Liver (tissue), 9 donors: Measurements from ENCODE around the gene EVC2. TPM values are rescaled to one million over a fixed set of nuclear protein-coding genes. Genes with fewer than 3 reads are reported as not detected.

Source experiments
- DNase-seq: peaks from one replicate; pipeline ENCODE4 v3.0.0-alpha.2; 2017; ENCODE audit warnings: low spot score
- H3K27ac ChIP-seq, 2 donors: one replicate each; pipeline ENCODE4 v1.7.0; 2013; ENCODE audit warnings: inconsistent platforms in 2 of 2, low read length in 2 of 2, control low read depth in 1 of 2, low read depth in 1 of 2, mild to moderate bottlenecking in 1 of 2
- H3K27me3 ChIP-seq, 4 donors: one replicate each; pipeline versions ENCODE4 v1.6.1 to v1.7.0; 2013; ENCODE audit warnings: low read length in 3 of 4, inconsistent platforms in 1 of 4, mild to moderate bottlenecking in 1 of 4, moderate library complexity in 1 of 4; ENCODE audit not compliant: control insufficient read depth in 4 of 4, insufficient read depth in 4 of 4
- H3K36me3 ChIP-seq, 4 donors: one replicate each; pipeline versions ENCODE4 v1.6.1 to v1.7.0; 2013; ENCODE audit warnings: low read length in 3 of 4, mild to moderate bottlenecking in 3 of 4, low read depth in 1 of 4, moderate library complexity in 1 of 4; ENCODE audit not compliant: control insufficient read depth in 4 of 4, insufficient read depth in 3 of 4
- H3K4me1 ChIP-seq, 4 donors: one replicate each; pipeline versions ENCODE4 v1.6.1 to v1.7.0; 2013; ENCODE audit warnings: low read length in 3 of 4, mild to moderate bottlenecking in 3 of 4, moderate library complexity in 1 of 4; ENCODE audit not compliant: control insufficient read depth in 4 of 4, insufficient read depth in 4 of 4
- H3K4me3 ChIP-seq, 3 donors: one replicate each; pipeline versions ENCODE4 v1.6.1 to v1.7.0; 2013; ENCODE audit warnings: low read length in 3 of 3, control low read depth in 1 of 3, low read depth in 1 of 3, mild to moderate bottlenecking in 1 of 3
- H3K9ac ChIP-seq, 2 donors: one replicate each; pipeline ENCODE4 v1.7.0; 2013; ENCODE audit warnings: low read length in 2 of 2, mild to moderate bottlenecking in 2 of 2, moderate library complexity in 2 of 2, control low read depth in 1 of 2, low read depth in 1 of 2
- H3K9me3 ChIP-seq, 4 donors: one replicate each; pipeline versions ENCODE4 v1.6.1 to v1.7.0; 2013; ENCODE audit warnings: low read length in 3 of 4; ENCODE audit not compliant: control insufficient read depth in 4 of 4
- EGR1 ChIP-seq, 2 donors: IDR thresholded peaks; 2 replicates each; pipeline ENCODE4 v1.6.1; 2016 to 2018; ENCODE audit warnings: antibody characterized with exemption in 2 of 2, low read depth in 2 of 2
- FOXA1 ChIP-seq: IDR thresholded peaks from 2 replicates; pipeline ENCODE4 v1.6.1; 2016; ENCODE audit warnings: antibody characterized with exemption
- FOXA2 ChIP-seq: IDR thresholded peaks from 2 replicates; pipeline ENCODE4 v1.6.1; 2016; ENCODE audit warnings: antibody characterized with exemption
- GABPA ChIP-seq, 2 donors: IDR thresholded peaks in 1 of 2; conservative IDR thresholded peaks in 1 of 2; 2 replicates each; pipeline ENCODE4 v1.6.1; 2016; ENCODE audit warnings: antibody characterized with exemption in 2 of 2, mild to moderate bottlenecking in 1 of 2, moderate library complexity in 1 of 2
- HNF4A ChIP-seq, 2 donors: conservative IDR thresholded peaks; 2 replicates each; pipeline ENCODE4 v1.6.1; 2016; ENCODE audit warnings: antibody characterized with exemption in 2 of 2, mild to moderate bottlenecking in 2 of 2
- HNF4G ChIP-seq: IDR thresholded peaks from 2 replicates; pipeline ENCODE4 v1.6.1; 2016; ENCODE audit warnings: antibody characterized with exemption
- JUND ChIP-seq, 2 donors: IDR thresholded peaks; 2 replicates each; pipeline ENCODE4 v1.6.1; 2016; ENCODE audit warnings: antibody characterized with exemption in 2 of 2
- NR2F2 ChIP-seq: IDR thresholded peaks from 2 replicates; pipeline ENCODE4 v1.6.1; 2016; ENCODE audit warnings: antibody characterized with exemption
- RAD21 ChIP-seq, 2 donors: IDR thresholded peaks; 2 replicates each; pipeline ENCODE4 v1.6.1; 2016; ENCODE audit warnings: antibody characterized with exemption in 2 of 2, mild to moderate bottlenecking in 2 of 2
- RXRA ChIP-seq, 2 donors: IDR thresholded peaks; 2 replicates each; pipeline ENCODE4 v1.6.1; 2017 to 2018; ENCODE audit warnings: antibody characterized with exemption in 2 of 2, mild to moderate bottlenecking in 1 of 2
- SP1 ChIP-seq: IDR thresholded peaks from 2 replicates; pipeline ENCODE4 v1.6.1; 2018; ENCODE audit warnings: antibody characterized with exemption, mild to moderate bottlenecking
- YY1 ChIP-seq: IDR thresholded peaks from 2 replicates; pipeline ENCODE4 v1.6.1; 2016; ENCODE audit warnings: antibody characterized with exemption, mild to moderate bottlenecking
- WGBS: extraction: QIAGEN DNeasy Blood & Tissue Kit; methylation state at CpG from one replicate; pipeline ENCODE4 v1.1.7; 2013; 5-methylcytosine and 5-hydroxymethylcytosine counted together
- polyA plus RNA-seq, 2 donors: library from polyadenylated mRNA; stranded (reverse) in 1 of 2; unstranded in 1 of 2; fragments of 200-250 nt in 1 of 2; fragments of >200 nt in 1 of 2; fragmentation: Nextera tagmentation in 1 of 2; extraction: Ambion mirVana in 1 of 2; gene quantifications; one replicate each; pipeline versions ENCODE4 v1.2.1 to v1.2.3, GENCODE V29; 2013 to 2015
- total RNA-seq, 2 donors: library from RNA; depleted of rRNA; stranded (reverse); fragments of >200 nt; gene quantifications; one replicate each; pipeline ENCODE4 v1.2.3, GENCODE V29; 2014
- TF ChIP-seq, protein P1 (sequence below): IDR thresholded peaks from 2 replicates; pipeline ENCODE4 v1.6.1; 2016; ENCODE audit warnings: antibody characterized with exemption
- TF ChIP-seq, protein P2 (sequence below): IDR thresholded peaks from 2 replicates; pipeline ENCODE4 v1.6.1; 2016; ENCODE audit warnings: antibody characterized with exemption
- TF ChIP-seq, protein P3 (sequence below): fragments of 150-350 bp; IDR thresholded peaks from 2 replicates; pipeline ENCODE4 v1.5.1; 2017; ENCODE audit warnings: improper control_type of control experiment, low read depth, low read length; ENCODE audit not compliant: missing input control
- TF ChIP-seq, protein P4 (sequence below): IDR thresholded peaks from 2 replicates; pipeline ENCODE4 v1.6.1; 2016; ENCODE audit warnings: antibody characterized with exemption, mild to moderate bottlenecking
- donor health status: healthy.
- donor health status: healthy.
- donor health status: healthy.
- donor health status: healthy.
- donor health status: healthy.

The EVC2 gene
- total and polyA plus RNA-seq, 4 donors = 0.26 to 1.3 (median 0.57) TPM

DNA sequence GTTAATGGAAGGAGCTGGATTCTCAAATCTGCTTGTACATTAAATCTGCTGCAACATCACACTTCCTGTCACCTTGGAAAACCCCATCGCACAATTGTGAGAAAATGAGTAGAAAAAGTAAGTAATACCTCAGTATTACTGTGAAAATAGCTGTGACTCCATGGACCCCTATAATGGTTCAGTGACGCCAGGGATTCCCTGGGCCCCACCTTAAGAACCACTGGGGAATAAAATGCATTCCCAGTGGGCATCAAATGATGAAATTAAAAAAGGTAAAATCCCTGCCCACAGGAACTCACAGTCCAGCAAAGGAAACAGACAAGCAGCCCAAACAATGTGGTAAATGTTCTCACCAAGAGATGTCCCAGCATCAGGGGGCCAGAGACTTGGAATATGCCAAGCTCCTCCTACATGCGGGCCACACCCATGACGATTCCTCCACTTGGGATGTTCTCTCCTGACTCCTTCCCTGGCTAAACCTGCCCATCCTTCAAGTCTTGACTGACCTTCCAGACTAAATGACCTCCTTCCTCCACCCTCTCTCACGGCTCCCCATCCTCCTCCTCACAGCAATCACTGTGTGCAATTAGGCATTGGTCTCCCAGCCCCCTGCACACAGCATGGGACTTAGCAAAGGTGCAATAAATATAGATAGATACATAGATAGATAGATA lies 2.6 kb downstream of the EVC2 start (continued):
- TF ChIP-seq, protein P1, sequence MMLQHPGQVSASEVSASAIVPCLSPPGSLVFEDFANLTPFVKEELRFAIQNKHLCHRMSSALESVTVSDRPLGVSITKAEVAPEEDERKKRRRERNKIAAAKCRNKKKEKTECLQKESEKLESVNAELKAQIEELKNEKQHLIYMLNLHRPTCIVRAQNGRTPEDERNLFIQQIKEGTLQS = no peak
- TF ChIP-seq FOXA2 (no peak), YY1 (no peak), SP1 (no peak), HNF4A (conservative IDR thresholded peaks at IDR 0.05) (no peak), RXRA (IDR thresholded peaks at IDR 0.05) (no peak), GABPA (IDR thresholded peaks at IDR 0.05 in 1 of 2, conservative IDR thresholded peaks at IDR 0.05 in 1 of 2) (no peak), HNF4G (no peak), RAD21 (IDR thresholded peaks at IDR 0.05) (no peak), JUND (IDR thresholded peaks at IDR 0.05) (no peak), EGR1 (IDR thresholded peaks at IDR 0.05; ENCODE audit: low read depth in 2 of 2) (no peak)
- TF ChIP-seq, protein P2, sequence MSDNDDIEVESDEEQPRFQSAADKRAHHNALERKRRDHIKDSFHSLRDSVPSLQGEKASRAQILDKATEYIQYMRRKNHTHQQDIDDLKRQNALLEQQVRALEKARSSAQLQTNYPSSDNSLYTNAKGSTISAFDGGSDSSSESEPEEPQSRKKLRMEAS = no peak

DNA sequence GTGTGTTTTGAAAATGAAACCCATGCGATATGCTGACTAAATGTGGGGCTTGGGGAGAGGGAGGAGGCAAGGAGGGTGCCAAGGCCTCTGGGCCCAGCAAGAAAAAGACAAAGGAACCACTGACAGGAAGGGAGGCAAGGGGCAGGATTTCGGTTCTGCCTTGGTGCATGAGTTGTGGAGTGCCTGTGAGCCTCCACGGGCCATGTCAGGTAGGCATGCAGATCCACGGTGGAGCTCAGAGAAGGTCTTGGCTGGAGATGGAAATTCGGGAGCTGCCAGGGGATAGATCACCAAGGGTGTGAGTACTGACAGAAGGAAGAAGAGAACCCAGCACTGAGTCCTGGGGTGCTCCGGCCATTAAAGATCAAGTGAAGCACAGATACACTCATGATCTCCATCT lies 4.1 kb downstream of the EVC2 start:
- H3K27me3 ChIP-seq = peaks cover 0 to 3% (median 0%) of the 10 kb centered on the region in 4 donors
- 86% methylated on average over 6 of the region's 6 CpGs for WGBS
- DNase-seq = no peak
- H3K27ac ChIP-seq = no peak overlapping the region
- H3K4me3 ChIP-seq = no peak overlapping the region
- H3K4me1 ChIP-seq = peaks cover 0 to 5% (median 1%) of the 10 kb centered on the region in 4 donors
- peaks cover 0 to 2% (median 0%) of the 10 kb centered on the region in 4 donors for H3K9me3 ChIP-seq
- TF ChIP-seq GABPA (IDR thresholded peaks at IDR 0.05 in 1 of 2, conservative IDR thresholded peaks at IDR 0.05 in 1 of 2) = no peak
- no peak for TF ChIP-seq NR2F2
- TF ChIP-seq RXRA (IDR thresholded peaks at IDR 0.05) = no peak
- TF ChIP-seq, protein P3, sequence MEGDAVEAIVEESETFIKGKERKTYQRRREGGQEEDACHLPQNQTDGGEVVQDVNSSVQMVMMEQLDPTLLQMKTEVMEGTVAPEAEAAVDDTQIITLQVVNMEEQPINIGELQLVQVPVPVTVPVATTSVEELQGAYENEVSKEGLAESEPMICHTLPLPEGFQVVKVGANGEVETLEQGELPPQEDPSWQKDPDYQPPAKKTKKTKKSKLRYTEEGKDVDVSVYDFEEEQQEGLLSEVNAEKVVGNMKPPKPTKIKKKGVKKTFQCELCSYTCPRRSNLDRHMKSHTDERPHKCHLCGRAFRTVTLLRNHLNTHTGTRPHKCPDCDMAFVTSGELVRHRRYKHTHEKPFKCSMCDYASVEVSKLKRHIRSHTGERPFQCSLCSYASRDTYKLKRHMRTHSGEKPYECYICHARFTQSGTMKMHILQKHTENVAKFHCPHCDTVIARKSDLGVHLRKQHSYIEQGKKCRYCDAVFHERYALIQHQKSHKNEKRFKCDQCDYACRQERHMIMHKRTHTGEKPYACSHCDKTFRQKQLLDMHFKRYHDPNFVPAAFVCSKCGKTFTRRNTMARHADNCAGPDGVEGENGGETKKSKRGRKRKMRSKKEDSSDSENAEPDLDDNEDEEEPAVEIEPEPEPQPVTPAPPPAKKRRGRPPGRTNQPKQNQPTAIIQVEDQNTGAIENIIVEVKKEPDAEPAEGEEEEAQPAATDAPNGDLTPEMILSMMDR = no peak
- no peak for TF ChIP-seq FOXA1
- TF ChIP-seq, protein P1 = no peak
- TF ChIP-seq HNF4A (conservative IDR thresholded peaks at IDR 0.05) = no peak
- TF ChIP-seq, protein P2 = no peak
- TF ChIP-seq, protein P4, sequence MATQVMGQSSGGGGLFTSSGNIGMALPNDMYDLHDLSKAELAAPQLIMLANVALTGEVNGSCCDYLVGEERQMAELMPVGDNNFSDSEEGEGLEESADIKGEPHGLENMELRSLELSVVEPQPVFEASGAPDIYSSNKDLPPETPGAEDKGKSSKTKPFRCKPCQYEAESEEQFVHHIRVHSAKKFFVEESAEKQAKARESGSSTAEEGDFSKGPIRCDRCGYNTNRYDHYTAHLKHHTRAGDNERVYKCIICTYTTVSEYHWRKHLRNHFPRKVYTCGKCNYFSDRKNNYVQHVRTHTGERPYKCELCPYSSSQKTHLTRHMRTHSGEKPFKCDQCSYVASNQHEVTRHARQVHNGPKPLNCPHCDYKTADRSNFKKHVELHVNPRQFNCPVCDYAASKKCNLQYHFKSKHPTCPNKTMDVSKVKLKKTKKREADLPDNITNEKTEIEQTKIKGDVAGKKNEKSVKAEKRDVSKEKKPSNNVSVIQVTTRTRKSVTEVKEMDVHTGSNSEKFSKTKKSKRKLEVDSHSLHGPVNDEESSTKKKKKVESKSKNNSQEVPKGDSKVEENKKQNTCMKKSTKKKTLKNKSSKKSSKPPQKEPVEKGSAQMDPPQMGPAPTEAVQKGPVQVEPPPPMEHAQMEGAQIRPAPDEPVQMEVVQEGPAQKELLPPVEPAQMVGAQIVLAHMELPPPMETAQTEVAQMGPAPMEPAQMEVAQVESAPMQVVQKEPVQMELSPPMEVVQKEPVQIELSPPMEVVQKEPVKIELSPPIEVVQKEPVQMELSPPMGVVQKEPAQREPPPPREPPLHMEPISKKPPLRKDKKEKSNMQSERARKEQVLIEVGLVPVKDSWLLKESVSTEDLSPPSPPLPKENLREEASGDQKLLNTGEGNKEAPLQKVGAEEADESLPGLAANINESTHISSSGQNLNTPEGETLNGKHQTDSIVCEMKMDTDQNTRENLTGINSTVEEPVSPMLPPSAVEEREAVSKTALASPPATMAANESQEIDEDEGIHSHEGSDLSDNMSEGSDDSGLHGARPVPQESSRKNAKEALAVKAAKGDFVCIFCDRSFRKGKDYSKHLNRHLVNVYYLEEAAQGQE = no peak
- TF ChIP-seq EGR1 (IDR thresholded peaks at IDR 0.05; ENCODE audit: low read depth in 2 of 2) = no peak
- H3K9ac ChIP-seq = no peak overlapping the region
- H3K36me3 ChIP-seq = no peaks in the 10 kb centered on the region
